Esophagus muscularis mucosa (tissue), 4 donors: Measurements from ENCODE around the gene FADS1.

Experiments
- CTCF ChIP-seq, 3 experiments: fragments of 200-600 bp in 2 of 3; fragments of 450-650 bp in 1 of 3; sonication (generic) in 2 of 3; IDR thresholded peaks; one replicate each; pipeline ENCODE4 v1.5.1; 2017 to 2019; ENCODE audit warnings: antibody characterized with exemption in 3 of 3, mild to moderate bottlenecking in 2 of 3, moderate library complexity in 1 of 3
- EP300 ChIP-seq: sonication (generic); formaldehyde crosslinking; IDR thresholded peaks from one replicate; pipeline ENCODE4 v1.6.1; 2017; ENCODE audit warnings: antibody characterized with exemption
- POLR2A ChIP-seq: fragments of 450-650 bp; IDR thresholded peaks from one replicate; pipeline ENCODE4 v1.6.1; 2017; ENCODE audit warnings: antibody characterized with exemption, moderate library complexity, mild to moderate bottlenecking, low read depth
- POLR2AphosphoS5 ChIP-seq, 2 donors: sonication (generic); formaldehyde crosslinking; IDR thresholded peaks; one replicate each; pipeline ENCODE4 v1.6.1; 2017; ENCODE audit warnings: antibody characterized with exemption in 2 of 2

- TF ChIP-seq CTCF (IDR thresholded peaks at IDR 0.05) (no peak), POLR2AphosphoS5 (IDR thresholded peaks at IDR 0.05) (no peak), POLR2A (no peak), EP300 (no peak)
These were observed 38.4 kb downstream of the FADS1 start for GRCh38 chr11:61778357-61778886.
